Hepatocyte (in vitro differentiated cells): ENCODE results near the gene STAT5A. TPM values are rescaled to one million over a fixed set of nuclear protein-coding genes. Genes with fewer than 3 reads are reported as not detected.
A peak's percentile ranks its signal among the peaks of the same experiment; 100 is the strongest.

ENCODE experiments used
- DNase-seq: peaks from one replicate; pipeline ENCODE4 v3.0.0-alpha.2; 2016; ENCODE audit warnings: low spot score
- H2AFZ ChIP-seq: fragments of 200-600 bp; sonication (generic); 2 replicates; pipeline ENCODE4 v1.6.0; 2016; ENCODE audit warnings: antibody characterized with exemption, mild to moderate bottlenecking
- H3K27ac ChIP-seq: fragments of 200-600 bp; sonication (generic); 2 replicates; pipeline ENCODE4 v1.5.1; 2016; ENCODE audit warnings: mild to moderate bottlenecking
- H3K27me3 ChIP-seq: fragments of 200-600 bp; sonication (generic); 2 replicates; pipeline ENCODE4 v1.6.1; 2016
- H3K36me3 ChIP-seq: fragments of 200-600 bp; sonication (generic); replicated peaks from 2 replicates; pipeline ENCODE4 v1.5.1; 2016; ENCODE audit warnings: low read depth; ENCODE audit not compliant: insufficient read depth
- H3K4me1 ChIP-seq: fragments of 200-600 bp; sonication (generic); 2 replicates; pipeline ENCODE4 v1.5.1; 2016; ENCODE audit warnings: mild to moderate bottlenecking, moderate library complexity; ENCODE audit not compliant: insufficient read depth
- H3K4me2 ChIP-seq: fragments of 200-600 bp; sonication (generic); 2 replicates; pipeline ENCODE4 v1.6.0; 2016
- H3K4me3 ChIP-seq: fragments of 200-600 bp; sonication (generic); 2 replicates; pipeline ENCODE4 v1.5.1; 2016; ENCODE audit warnings: mild to moderate bottlenecking
- H3K79me2 ChIP-seq: fragments of 200-600 bp; sonication (generic); 2 replicates; pipeline ENCODE4 v1.6.0; 2017; ENCODE audit warnings: mild to moderate bottlenecking
- H3K9me2 ChIP-seq: fragments of 200-600 bp; sonication (generic); replicated peaks from 2 replicates; pipeline ENCODE4 v1.6.0; 2017; ENCODE audit warnings: mild to moderate bottlenecking; ENCODE audit not compliant: insufficient read depth
- H3K9me3 ChIP-seq: fragments of 200-600 bp; sonication (generic); 2 replicates; pipeline ENCODE4 v1.5.1; 2016; ENCODE audit warnings: low read depth, mild to moderate bottlenecking
- H4K20me1 ChIP-seq: fragments of 200-600 bp; sonication (generic); 2 replicates; pipeline ENCODE4 v1.6.0; 2016; ENCODE audit warnings: mild to moderate bottlenecking; ENCODE audit not compliant: insufficient read depth, poor library complexity, severe bottlenecking
- CTCF ChIP-seq: fragments of 200-600 bp; sonication (generic); IDR thresholded peaks from 2 replicates; pipeline ENCODE4 v1.5.1; 2016; ENCODE audit warnings: antibody characterized with exemption, mild to moderate bottlenecking; ENCODE audit not compliant: poor library complexity
- EZH2 ChIP-seq: fragments of 200-600 bp; sonication (generic); IDR thresholded peaks from 2 replicates; pipeline ENCODE4 v1.6.1; 2016; ENCODE audit warnings: antibody characterized with exemption, mild to moderate bottlenecking, borderline replicate concordance
- EZH2phosphoT487 ChIP-seq: fragments of 200-600 bp; sonication (generic); IDR thresholded peaks from one replicate; pipeline ENCODE4 v1.6.1; 2018; ENCODE audit warnings: antibody characterized with exemption, mild to moderate bottlenecking, low read depth, moderate library complexity; ENCODE audit not compliant: unreplicated experiment, severe bottlenecking
- WGBS: methylation state at CpG from one replicate; pipeline ENCODE4 v1.1.6; 2016; ENCODE audit warnings: low lambda C conversion rate; ENCODE audit errors: missing lambda C conversion rate; 5-methylcytosine and 5-hydroxymethylcytosine counted together
- polyA plus RNA-seq: library from polyadenylated mRNA; unstranded; fragments of >200 nt; fragmentation: Nextera tagmentation; extraction: Ambion mirVana; gene quantifications from 2 replicates; pipeline ENCODE4 v1.2.1, GENCODE V29; 2016
- total RNA-seq: library from RNA; depleted of rRNA; stranded (reverse); fragments of >200 nt; gene quantifications from 2 replicates; pipeline ENCODE4 v1.2.3, GENCODE V29; 2014

Gene STAT5A
- total and polyA plus RNA-seq, 2 experiments from 2014 or later: 5.5 to 6.1 TPM

- TF ChIP-seq EZH2: no peak
- no peak for TF ChIP-seq CTCF
- no peak for TF ChIP-seq EZH2phosphoT487
- Histone ChIP-seq H3K36me3 (no peaks in the 10 kb centered on the region), H3K27ac (peak overlapping the region; percentile 88), H3K4me3 (no peak overlapping the region), H3K9me2 (no peaks in the 10 kb centered on the region), H3K4me1 (peaks cover 38% of the 10 kb centered on the region), H3K79me2 (no peaks in the 10 kb centered on the region), H3K4me2 (peak overlapping the region; percentile 71), H4K20me1 (no peaks in the 10 kb centered on the region), H3K27me3 (no peaks in the 10 kb centered on the region), H3K9me3 (no peaks in the 10 kb centered on the region), H2AFZ (no peak overlapping the region)
- no peak for DNase-seq
- WGBS: 74% methylated on average over 9 of the region's 9 CpGs
Observed at GRCh38 chr17:42310787-42311215, 22.5 kb downstream of the STAT5A start.

GRCh38 chr17:42311240-42312034 is 23.1 kb downstream of the STAT5A start:
- H3K79me2 ChIP-seq: peaks cover 2% of the 10 kb centered on the region
- H3K4me1 ChIP-seq: peaks cover 43% of the 10 kb centered on the region
- H3K4me2 ChIP-seq: peak overlapping the region; percentile 71
- H3K36me3 ChIP-seq: no peaks in the 10 kb centered on the region
- no peaks in the 10 kb centered on the region for H4K20me1 ChIP-seq
- no peaks in the 10 kb centered on the region for H3K9me2 ChIP-seq
- no peak overlapping the region for H2AFZ ChIP-seq
- 66% methylated on average over 19 of the region's 19 CpGs for WGBS
- no peaks in the 10 kb centered on the region for H3K27me3 ChIP-seq
- TF ChIP-seq EZH2phosphoT487: no peak
- TF ChIP-seq EZH2: no peak
- TF ChIP-seq CTCF: no peak
- no peaks in the 10 kb centered on the region for H3K9me3 ChIP-seq
- peak overlapping the region; percentile 88 for H3K27ac ChIP-seq
- no peak overlapping the region for H3K4me3 ChIP-seq
- peak; percentile 92 for DNase-seq

- Histone ChIP-seq H3K9me2 (no peaks in the 10 kb centered on the region), H2AFZ (no peak overlapping the region), H3K4me1 (peaks cover 44% of the 10 kb centered on the region), H3K4me2 (peak overlapping the region; percentile 71), H3K27me3 (no peaks in the 10 kb centered on the region), H3K4me3 (no peak overlapping the region), H3K36me3 (no peaks in the 10 kb centered on the region), H3K27ac (peak overlapping the region; percentile 88), H3K9me3 (no peaks in the 10 kb centered on the region), H4K20me1 (no peaks in the 10 kb centered on the region), H3K79me2 (peaks cover 4% of the 10 kb centered on the region)
- DNase-seq: no peak
- 41% methylated on average over 5 of the region's 5 CpGs for WGBS
- TF ChIP-seq CTCF (no peak), EZH2 (no peak), EZH2phosphoT487 (no peak)
Observed at GRCh38 chr17:42312035-42312284, 23.7 kb downstream of the STAT5A start.
